Urinary bladder (tissue), 4 donors: ENCODE results near the gene PTPRD. TPM values are rescaled to one million over a fixed set of nuclear protein-coding genes. Genes with fewer than 3 reads are reported as not detected.
"Not testable (repeated sequence)": the region's sequence is repeated elsewhere in the genome, so short reads cannot be mapped to it uniquely, and the experiment has no call there.

ENCODE experiments used
- DNase-seq: peaks from one replicate; pipeline ENCODE4 v3.0.0-alpha.2; 2015; ENCODE audit errors: extremely low spot score
- H3K27ac ChIP-seq: one replicate; pipeline ENCODE4 v1.5.1; 2013; ENCODE audit warnings: low read depth, mild to moderate bottlenecking, moderate library complexity
- H3K36me3 ChIP-seq: one replicate; pipeline ENCODE4 v1.6.1; 2013; ENCODE audit warnings: mild to moderate bottlenecking, moderate library complexity; ENCODE audit not compliant: insufficient read depth
- H3K4me1 ChIP-seq: one replicate; pipeline ENCODE4 v1.6.1; 2013; ENCODE audit warnings: mild to moderate bottlenecking, moderate library complexity; ENCODE audit not compliant: insufficient read depth
- H3K4me3 ChIP-seq: one replicate; pipeline ENCODE4 v1.5.1; 2013; ENCODE audit warnings: low read depth, low read length
- WGBS: extraction: QIAGEN DNeasy Blood & Tissue Kit; methylation state at CpG from one replicate; pipeline ENCODE4 v1.1.7; 2013; 5-methylcytosine and 5-hydroxymethylcytosine counted together
- polyA plus RNA-seq: library from polyadenylated mRNA; stranded (reverse); fragments of 200-250 nt; gene quantifications from one replicate; pipeline ENCODE4 v1.2.3, GENCODE V29; 2013
- total RNA-seq: library from RNA; depleted of rRNA; stranded (reverse); fragments of >200 nt; gene quantifications from one replicate; pipeline ENCODE4 v1.2.3, GENCODE V29; 2014
- donor health status: healthy with polysubstance abuse.
- donor health status: healthy.

Gene PTPRD
- total and polyA plus RNA-seq, 2 donors, result 7.3 to 210 TPM

GRCh38 chr9:8706998-8707397, 1905.8 kb downstream of the PTPRD start:
- Histone ChIP-seq H3K4me3 (no peak overlapping the region), H3K36me3 (no peaks in the 10 kb centered on the region), H3K27ac (no peak overlapping the region), H3K4me1 (no peaks in the 10 kb centered on the region)
- no peak for DNase-seq
- 96% methylated on average over 1 of the region's 1 CpG for WGBS

GRCh38 chr9:8706531-8706930, 1906.3 kb downstream of the PTPRD start:
- 91% methylated on average over 6 of the region's 6 CpGs for WGBS
- Histone ChIP-seq H3K4me1 (no peaks in the 10 kb centered on the region), H3K4me3 (no peak overlapping the region), H3K27ac (no peak overlapping the region), H3K36me3 (no peaks in the 10 kb centered on the region)
- no peak for DNase-seq

GRCh38 chr9:8705861-8706260, 1906.9 kb downstream of the PTPRD start:
- H3K36me3 ChIP-seq, result no peaks in the 10 kb centered on the region
- no peak overlapping the region for H3K4me3 ChIP-seq
- WGBS, result 64% methylated on average over 4 of the region's 4 CpGs
- no peak for DNase-seq
- no peaks in the 10 kb centered on the region for H3K4me1 ChIP-seq
- H3K27ac ChIP-seq, result no peak overlapping the region

- Histone ChIP-seq H3K36me3 (no peaks in the 10 kb centered on the region), H3K4me1 (no peaks in the 10 kb centered on the region), H3K27ac (no peak overlapping the region), H3K4me3 (no peak overlapping the region)
- 68% methylated on average over 3 of the region's 3 CpGs for WGBS
- DNase-seq, result no peak
These were observed 1908.9 kb downstream of the PTPRD start for GRCh38 chr9:8703904-8704303.

- Histone ChIP-seq H3K27ac (no peak overlapping the region), H3K4me1 (no peaks in the 10 kb centered on the region), H3K36me3 (no peaks in the 10 kb centered on the region), H3K4me3 (no peak overlapping the region)
- 39% methylated on average over 4 of the region's 4 CpGs for WGBS
- no peak for DNase-seq
These were observed 1910.9 kb downstream of the PTPRD start for GRCh38 chr9:8701904-8702303.

GRCh38 chr9:8697565-8697964, 1915.2 kb downstream of the PTPRD start:
- 96% methylated on average over 6 of the region's 6 CpGs for WGBS
- H3K36me3 ChIP-seq, result not testable (repeated sequence)

GRCh38 chr9:8696516-8696915, 1916.3 kb downstream of the PTPRD start:
- H3K27ac ChIP-seq, result no peak overlapping the region
- no peak for DNase-seq
- WGBS, result 70% methylated on average over 6 of the region's 6 CpGs

More at GRCh38 chr9:8697565-8697964, 1915.2 kb downstream of the PTPRD start:
- DNase-seq, H3K27ac ChIP-seq, H3K4me3 ChIP-seq, H3K4me1 ChIP-seq: not testable (repeated sequence)

GRCh38 chr9:8694983-8695588, 1917.7 kb downstream of the PTPRD start:
- 79% methylated on average over 4 of the region's 4 CpGs for WGBS
- no peak for DNase-seq
- Histone ChIP-seq H3K36me3 (no peaks in the 10 kb centered on the region), H3K4me3 (no peak overlapping the region), H3K27ac (no peak overlapping the region), H3K4me1 (no peaks in the 10 kb centered on the region)

More at GRCh38 chr9:8696516-8696915, 1916.3 kb downstream of the PTPRD start:
- Histone ChIP-seq H3K4me1 (no peaks in the 10 kb centered on the region), H3K36me3 (no peaks in the 10 kb centered on the region), H3K4me3 (no peak overlapping the region)

- no peaks in the 10 kb centered on the region for H3K4me1 ChIP-seq
- no peaks in the 10 kb centered on the region for H3K36me3 ChIP-seq
- 89% methylated on average over 6 of the region's 6 CpGs for WGBS
- no peak overlapping the region for H3K4me3 ChIP-seq
- DNase-seq, result no peak
- H3K27ac ChIP-seq, result no peak overlapping the region
These were observed 1919.3 kb downstream of the PTPRD start for GRCh38 chr9:8693464-8693863.

GRCh38 chr9:8686516-8686915, 1926.3 kb downstream of the PTPRD start:
- Histone ChIP-seq H3K4me3 (no peak overlapping the region), H3K4me1 (no peaks in the 10 kb centered on the region), H3K36me3 (no peaks in the 10 kb centered on the region), H3K27ac (no peak overlapping the region)
- no peak for DNase-seq
- 93% methylated on average over 2 of the region's 2 CpGs for WGBS

GRCh38 chr9:8685825-8686224, 1927.0 kb downstream of the PTPRD start:
- 87% methylated on average over 3 of the region's 3 CpGs for WGBS
- no peak overlapping the region for H3K27ac ChIP-seq
- H3K4me3 ChIP-seq, result no peak overlapping the region
- no peaks in the 10 kb centered on the region for H3K36me3 ChIP-seq
- H3K4me1 ChIP-seq, result no peaks in the 10 kb centered on the region
- DNase-seq, result no peak

GRCh38 chr9:8684978-8685708, 1927.7 kb downstream of the PTPRD start:
- 88% methylated on average over 4 of the region's 4 CpGs for WGBS
- H3K27ac ChIP-seq, result no peak overlapping the region
- no peaks in the 10 kb centered on the region for H3K36me3 ChIP-seq
- H3K4me3 ChIP-seq, result no peak overlapping the region
- no peak for DNase-seq
- no peaks in the 10 kb centered on the region for H3K4me1 ChIP-seq

- 94% methylated on average over 7 of the region's 7 CpGs for WGBS
- Histone ChIP-seq H3K4me3 (no peak overlapping the region), H3K4me1 (no peaks in the 10 kb centered on the region), H3K36me3 (no peaks in the 10 kb centered on the region), H3K27ac (no peak overlapping the region)
- DNase-seq, result no peak
These were observed 1929.3 kb downstream of the PTPRD start for GRCh38 chr9:8683496-8683895.

GRCh38 chr9:8680658-8681057, 1932.1 kb downstream of the PTPRD start:
- no peak for DNase-seq
- WGBS, result 82% methylated on average over 2 of the region's 2 CpGs
- H3K4me3 ChIP-seq, result no peak overlapping the region
- no peaks in the 10 kb centered on the region for H3K4me1 ChIP-seq
- no peaks in the 10 kb centered on the region for H3K36me3 ChIP-seq
- H3K27ac ChIP-seq, result no peak overlapping the region
